ENCODE measurements around the gene DEPDC5. TPM values are rescaled to one million over a fixed set of nuclear protein-coding genes. Genes with fewer than 3 reads are reported as not detected.

Gene DEPDC5
- total and polyA plus RNA-seq, 9 of the 15 experiments (the other 6 are each of a cell fraction or from before 2014, with no cell fraction given), result 2.3 to 12.3 (median 10.7) TPM

GRCh38 chr22:31753634-31754501 lies at the start of gene DEPDC5 (continued):
- TF ChIP-seq FIP1L1 (IDR thresholded peaks at IDR 0.05; ENCODE audit: low read depth, low read length, poor library complexity, severe bottlenecking) (no peak), ID3 (CRISPR knock-in tag; IDR thresholded peaks at IDR 0.05) (no peak), ID3 (tag; IDR thresholded peaks at IDR 0.05) (no peak), GABPA (tag; conservative IDR thresholded peaks at IDR 0.05; ENCODE audit: low read depth) (peak; percentile 82), CREB1 (IDR thresholded peaks at IDR 0.05) (no peak), CREB1 (CRISPR knock-in tag; IDR thresholded peaks at IDR 0.05) (peak; percentile 25; the same call in 1 of the 2 replicates), TAF15 (IDR thresholded peaks at IDR 0.05; ENCODE audit: low read depth, low read length) (no peak), RUNX1 (IDR thresholded peaks at IDR 0.05; ENCODE audit: low read depth) (no peak)
- TF ChIP-seq, protein P1, sequence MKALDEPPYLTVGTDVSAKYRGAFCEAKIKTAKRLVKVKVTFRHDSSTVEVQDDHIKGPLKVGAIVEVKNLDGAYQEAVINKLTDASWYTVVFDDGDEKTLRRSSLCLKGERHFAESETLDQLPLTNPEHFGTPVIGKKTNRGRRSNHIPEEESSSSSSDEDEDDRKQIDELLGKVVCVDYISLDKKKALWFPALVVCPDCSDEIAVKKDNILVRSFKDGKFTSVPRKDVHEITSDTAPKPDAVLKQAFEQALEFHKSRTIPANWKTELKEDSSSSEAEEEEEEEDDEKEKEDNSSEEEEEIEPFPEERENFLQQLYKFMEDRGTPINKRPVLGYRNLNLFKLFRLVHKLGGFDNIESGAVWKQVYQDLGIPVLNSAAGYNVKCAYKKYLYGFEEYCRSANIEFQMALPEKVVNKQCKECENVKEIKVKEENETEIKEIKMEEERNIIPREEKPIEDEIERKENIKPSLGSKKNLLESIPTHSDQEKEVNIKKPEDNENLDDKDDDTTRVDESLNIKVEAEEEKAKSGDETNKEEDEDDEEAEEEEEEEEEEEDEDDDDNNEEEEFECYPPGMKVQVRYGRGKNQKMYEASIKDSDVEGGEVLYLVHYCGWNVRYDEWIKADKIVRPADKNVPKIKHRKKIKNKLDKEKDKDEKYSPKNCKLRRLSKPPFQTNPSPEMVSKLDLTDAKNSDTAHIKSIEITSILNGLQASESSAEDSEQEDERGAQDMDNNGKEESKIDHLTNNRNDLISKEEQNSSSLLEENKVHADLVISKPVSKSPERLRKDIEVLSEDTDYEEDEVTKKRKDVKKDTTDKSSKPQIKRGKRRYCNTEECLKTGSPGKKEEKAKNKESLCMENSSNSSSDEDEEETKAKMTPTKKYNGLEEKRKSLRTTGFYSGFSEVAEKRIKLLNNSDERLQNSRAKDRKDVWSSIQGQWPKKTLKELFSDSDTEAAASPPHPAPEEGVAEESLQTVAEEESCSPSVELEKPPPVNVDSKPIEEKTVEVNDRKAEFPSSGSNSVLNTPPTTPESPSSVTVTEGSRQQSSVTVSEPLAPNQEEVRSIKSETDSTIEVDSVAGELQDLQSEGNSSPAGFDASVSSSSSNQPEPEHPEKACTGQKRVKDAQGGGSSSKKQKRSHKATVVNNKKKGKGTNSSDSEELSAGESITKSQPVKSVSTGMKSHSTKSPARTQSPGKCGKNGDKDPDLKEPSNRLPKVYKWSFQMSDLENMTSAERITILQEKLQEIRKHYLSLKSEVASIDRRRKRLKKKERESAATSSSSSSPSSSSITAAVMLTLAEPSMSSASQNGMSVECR (CRISPR knock-in tag; IDR thresholded peaks at IDR 0.05), result no peak
- TF ChIP-seq, protein P2, sequence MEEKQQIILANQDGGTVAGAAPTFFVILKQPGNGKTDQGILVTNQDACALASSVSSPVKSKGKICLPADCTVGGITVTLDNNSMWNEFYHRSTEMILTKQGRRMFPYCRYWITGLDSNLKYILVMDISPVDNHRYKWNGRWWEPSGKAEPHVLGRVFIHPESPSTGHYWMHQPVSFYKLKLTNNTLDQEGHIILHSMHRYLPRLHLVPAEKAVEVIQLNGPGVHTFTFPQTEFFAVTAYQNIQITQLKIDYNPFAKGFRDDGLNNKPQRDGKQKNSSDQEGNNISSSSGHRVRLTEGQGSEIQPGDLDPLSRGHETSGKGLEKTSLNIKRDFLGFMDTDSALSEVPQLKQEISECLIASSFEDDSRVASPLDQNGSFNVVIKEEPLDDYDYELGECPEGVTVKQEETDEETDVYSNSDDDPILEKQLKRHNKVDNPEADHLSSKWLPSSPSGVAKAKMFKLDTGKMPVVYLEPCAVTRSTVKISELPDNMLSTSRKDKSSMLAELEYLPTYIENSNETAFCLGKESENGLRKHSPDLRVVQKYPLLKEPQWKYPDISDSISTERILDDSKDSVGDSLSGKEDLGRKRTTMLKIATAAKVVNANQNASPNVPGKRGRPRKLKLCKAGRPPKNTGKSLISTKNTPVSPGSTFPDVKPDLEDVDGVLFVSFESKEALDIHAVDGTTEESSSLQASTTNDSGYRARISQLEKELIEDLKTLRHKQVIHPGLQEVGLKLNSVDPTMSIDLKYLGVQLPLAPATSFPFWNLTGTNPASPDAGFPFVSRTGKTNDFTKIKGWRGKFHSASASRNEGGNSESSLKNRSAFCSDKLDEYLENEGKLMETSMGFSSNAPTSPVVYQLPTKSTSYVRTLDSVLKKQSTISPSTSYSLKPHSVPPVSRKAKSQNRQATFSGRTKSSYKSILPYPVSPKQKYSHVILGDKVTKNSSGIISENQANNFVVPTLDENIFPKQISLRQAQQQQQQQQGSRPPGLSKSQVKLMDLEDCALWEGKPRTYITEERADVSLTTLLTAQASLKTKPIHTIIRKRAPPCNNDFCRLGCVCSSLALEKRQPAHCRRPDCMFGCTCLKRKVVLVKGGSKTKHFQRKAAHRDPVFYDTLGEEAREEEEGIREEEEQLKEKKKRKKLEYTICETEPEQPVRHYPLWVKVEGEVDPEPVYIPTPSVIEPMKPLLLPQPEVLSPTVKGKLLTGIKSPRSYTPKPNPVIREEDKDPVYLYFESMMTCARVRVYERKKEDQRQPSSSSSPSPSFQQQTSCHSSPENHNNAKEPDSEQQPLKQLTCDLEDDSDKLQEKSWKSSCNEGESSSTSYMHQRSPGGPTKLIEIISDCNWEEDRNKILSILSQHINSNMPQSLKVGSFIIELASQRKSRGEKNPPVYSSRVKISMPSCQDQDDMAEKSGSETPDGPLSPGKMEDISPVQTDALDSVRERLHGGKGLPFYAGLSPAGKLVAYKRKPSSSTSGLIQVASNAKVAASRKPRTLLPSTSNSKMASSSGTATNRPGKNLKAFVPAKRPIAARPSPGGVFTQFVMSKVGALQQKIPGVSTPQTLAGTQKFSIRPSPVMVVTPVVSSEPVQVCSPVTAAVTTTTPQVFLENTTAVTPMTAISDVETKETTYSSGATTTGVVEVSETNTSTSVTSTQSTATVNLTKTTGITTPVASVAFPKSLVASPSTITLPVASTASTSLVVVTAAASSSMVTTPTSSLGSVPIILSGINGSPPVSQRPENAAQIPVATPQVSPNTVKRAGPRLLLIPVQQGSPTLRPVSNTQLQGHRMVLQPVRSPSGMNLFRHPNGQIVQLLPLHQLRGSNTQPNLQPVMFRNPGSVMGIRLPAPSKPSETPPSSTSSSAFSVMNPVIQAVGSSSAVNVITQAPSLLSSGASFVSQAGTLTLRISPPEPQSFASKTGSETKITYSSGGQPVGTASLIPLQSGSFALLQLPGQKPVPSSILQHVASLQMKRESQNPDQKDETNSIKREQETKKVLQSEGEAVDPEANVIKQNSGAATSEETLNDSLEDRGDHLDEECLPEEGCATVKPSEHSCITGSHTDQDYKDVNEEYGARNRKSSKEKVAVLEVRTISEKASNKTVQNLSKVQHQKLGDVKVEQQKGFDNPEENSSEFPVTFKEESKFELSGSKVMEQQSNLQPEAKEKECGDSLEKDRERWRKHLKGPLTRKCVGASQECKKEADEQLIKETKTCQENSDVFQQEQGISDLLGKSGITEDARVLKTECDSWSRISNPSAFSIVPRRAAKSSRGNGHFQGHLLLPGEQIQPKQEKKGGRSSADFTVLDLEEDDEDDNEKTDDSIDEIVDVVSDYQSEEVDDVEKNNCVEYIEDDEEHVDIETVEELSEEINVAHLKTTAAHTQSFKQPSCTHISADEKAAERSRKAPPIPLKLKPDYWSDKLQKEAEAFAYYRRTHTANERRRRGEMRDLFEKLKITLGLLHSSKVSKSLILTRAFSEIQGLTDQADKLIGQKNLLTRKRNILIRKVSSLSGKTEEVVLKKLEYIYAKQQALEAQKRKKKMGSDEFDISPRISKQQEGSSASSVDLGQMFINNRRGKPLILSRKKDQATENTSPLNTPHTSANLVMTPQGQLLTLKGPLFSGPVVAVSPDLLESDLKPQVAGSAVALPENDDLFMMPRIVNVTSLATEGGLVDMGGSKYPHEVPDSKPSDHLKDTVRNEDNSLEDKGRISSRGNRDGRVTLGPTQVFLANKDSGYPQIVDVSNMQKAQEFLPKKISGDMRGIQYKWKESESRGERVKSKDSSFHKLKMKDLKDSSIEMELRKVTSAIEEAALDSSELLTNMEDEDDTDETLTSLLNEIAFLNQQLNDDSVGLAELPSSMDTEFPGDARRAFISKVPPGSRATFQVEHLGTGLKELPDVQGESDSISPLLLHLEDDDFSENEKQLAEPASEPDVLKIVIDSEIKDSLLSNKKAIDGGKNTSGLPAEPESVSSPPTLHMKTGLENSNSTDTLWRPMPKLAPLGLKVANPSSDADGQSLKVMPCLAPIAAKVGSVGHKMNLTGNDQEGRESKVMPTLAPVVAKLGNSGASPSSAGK (IDR thresholded peaks at IDR 0.05), result peak; percentile 80

All from K562 (cell line).